Measurements from ENCODE around the gene SLC25A26.

DNA sequence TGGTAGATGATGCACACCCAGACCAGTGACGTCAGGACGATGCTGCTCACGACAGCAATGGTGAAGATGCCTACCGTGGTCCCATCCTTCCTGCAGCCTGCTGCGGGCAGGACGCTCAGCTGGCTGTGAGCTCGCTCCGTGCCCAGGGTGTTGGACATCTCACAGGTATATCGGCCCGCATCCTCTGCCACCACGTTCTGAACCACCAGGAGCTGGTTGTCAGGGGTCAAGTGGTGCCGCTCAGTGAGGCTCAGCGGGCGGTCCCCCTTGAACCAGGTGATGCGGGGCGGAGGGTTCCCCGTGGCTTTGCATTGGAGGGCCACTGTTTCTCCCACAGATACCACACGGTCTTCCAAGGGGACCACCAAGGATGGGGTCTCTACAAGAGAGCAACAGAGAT lies 162.2 kb downstream of the SLC25A26 start:
- no peak for TF ChIP-seq POLR2AphosphoS5 (IDR thresholded peaks at IDR 0.05; ENCODE audit: borderline replicate concordance, low read depth, low read length)
- no peak for TF ChIP-seq EZH2 (IDR thresholded peaks at IDR 0.05)
